Measurements from ENCODE around the gene USP54. TPM values are rescaled to one million over a fixed set of nuclear protein-coding genes. Genes with fewer than 3 reads are reported as not detected.
A peak's percentile ranks its signal among the peaks of the same experiment; 100 is the strongest.

The USP54 gene
- polyA plus RNA-seq, 1 experiment = 13.7 TPM

DNA sequence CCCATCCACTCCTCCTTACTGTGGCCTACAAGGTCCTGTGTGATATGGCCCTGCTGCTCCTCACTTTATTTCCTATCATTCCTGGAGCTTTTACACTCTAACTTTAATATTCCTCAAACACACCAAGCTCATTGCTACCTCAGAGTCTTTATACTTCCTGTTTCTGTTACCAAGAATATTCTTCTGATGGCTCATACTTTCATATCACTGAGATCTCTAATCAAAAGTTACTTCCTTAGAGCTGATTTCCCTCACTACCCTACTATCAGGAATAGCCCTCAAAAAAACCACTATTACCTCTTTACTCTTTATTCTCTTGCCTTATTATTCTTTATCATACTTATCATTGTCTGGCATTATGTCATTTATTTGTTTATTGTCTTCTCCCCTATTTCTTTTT is 89.5 kb downstream of the USP54 start:
- TF ChIP-seq CTCF (IDR thresholded peaks at IDR 0.05; ENCODE audit: insufficient read depth, low read depth, low read length) = no peak
- POLR2A ChIA-PET = interaction anchor here (1.1 kb wide), 1 partner anchor 254 kb away, joined by 3 read pairs; no protein-coding TSS in a partner anchor
- DNase-seq (ENCODE audit: low read depth) = no peak
- Histone ChIP-seq H3K27me3 (ENCODE audit: control insufficient read depth, insufficient read depth, low read length) (no peaks in the 10 kb centered on the region), H3K4me3 (ENCODE audit: low read depth, low read length) (no peak overlapping the region), H3K36me3 (ENCODE audit: control insufficient read depth, insufficient read depth, low read length) (peaks cover 4% of the 10 kb centered on the region; the same call in 1 of the 2 replicates)
- CTCF ChIA-PET = interaction anchor here (0.6 kb wide), 1 partner anchor 126 kb away, joined by 3 read pairs; no protein-coding TSS in a partner anchor

GRCh38 chr10:73497623-73498022 is 93.5 kb downstream of the USP54 start:
- Histone ChIP-seq H3K27me3 (ENCODE audit: control insufficient read depth, insufficient read depth, low read length) (no peaks in the 10 kb centered on the region), H3K4me3 (ENCODE audit: low read depth, low read length) (no peak overlapping the region), H3K36me3 (ENCODE audit: control insufficient read depth, insufficient read depth, low read length) (peaks cover 2% of the 10 kb centered on the region; the same call in 1 of the 2 replicates)
- ChIA-PET CTCF (interaction anchor here (0.6 kb wide), 1 partner anchor 57 kb away, joined by 3 read pairs; no protein-coding TSS in a partner anchor), POLR2A (no interaction called here)
- no peak for TF ChIP-seq CTCF (IDR thresholded peaks at IDR 0.05; ENCODE audit: insufficient read depth, low read depth, low read length)
- DNase-seq (ENCODE audit: low read depth) = no peak

- H3K4me3 ChIP-seq (ENCODE audit: low read depth, low read length) = peak within 1 kb of the TSS; percentile 89
- no peak for TF ChIP-seq CTCF (IDR thresholded peaks at IDR 0.05; ENCODE audit: insufficient read depth, low read depth, low read length)
- H3K36me3 ChIP-seq (ENCODE audit: control insufficient read depth, insufficient read depth, low read length) = peaks cover 2% of the 10 kb centered on the region; the same call in 1 of the 2 replicates
- peak; percentile 73 for DNase-seq (ENCODE audit: low read depth)
- CTCF ChIA-PET = interaction anchor here (0.9 to 1.3 kb wide), 2 partner anchors 20 to 151 kb away, joined by 3 to 4 read pairs; no protein-coding TSS in a partner anchor
- H3K27me3 ChIP-seq (ENCODE audit: control insufficient read depth, insufficient read depth, low read length) = no peaks in the 10 kb centered on the region
- POLR2A ChIA-PET = interaction anchor here (0.5 to 0.7 kb wide), 3 partner anchors 403 to 1284 kb away, joined by 3 to 10 read pairs (median 3); no protein-coding TSS in a partner anchor
Observed at GRCh38 chr10:73495884-73496674, 95.1 kb downstream of the USP54 start, which contains the start of gene PPP3CB. TSS of gene PPP3CB (minus strand) at chr10:73496024. CDS start at chr10:73495889, 135 bp downstream.

DNA sequence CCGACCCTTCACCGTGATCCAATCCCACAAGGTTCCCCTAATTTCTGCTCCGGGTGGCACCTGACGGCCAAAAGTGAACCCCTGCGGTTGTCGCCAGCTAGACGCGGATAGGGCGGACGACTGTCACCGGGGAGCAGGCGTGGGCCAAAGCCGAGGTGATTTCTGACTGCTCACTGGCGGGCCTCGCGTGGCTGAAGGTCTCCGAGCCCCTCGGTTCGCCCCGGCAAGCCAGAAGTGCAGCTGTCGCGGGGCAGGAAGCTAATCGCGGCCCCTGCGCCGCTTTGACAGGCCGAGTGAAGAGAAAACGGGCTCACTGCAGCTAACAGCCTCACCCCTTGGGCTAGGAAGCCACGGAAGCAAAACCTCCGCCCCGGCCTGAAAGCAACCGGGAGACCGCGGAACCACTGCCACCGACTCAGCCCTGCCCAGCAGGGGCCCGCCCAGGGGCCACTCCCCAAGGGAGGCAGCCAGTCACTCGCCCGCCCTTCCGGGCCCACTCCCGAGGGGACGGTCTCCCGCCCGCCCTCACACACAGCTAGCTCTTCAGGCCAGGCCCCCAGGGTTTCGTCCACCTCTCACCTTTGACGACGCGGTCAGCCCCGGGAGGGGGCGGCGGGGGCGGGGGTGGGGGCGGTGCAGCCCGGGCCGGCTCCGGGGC is 95.8 kb downstream of the USP54 start:
- DNase-seq (ENCODE audit: low read depth) = peak; percentile 62
- no peaks in the 10 kb centered on the region for H3K27me3 ChIP-seq (ENCODE audit: control insufficient read depth, insufficient read depth, low read length)
- peaks cover 2% of the 10 kb centered on the region; the same call in 1 of the 2 replicates for H3K36me3 ChIP-seq (ENCODE audit: control insufficient read depth, insufficient read depth, low read length)
- TF ChIP-seq CTCF (IDR thresholded peaks at IDR 0.05; ENCODE audit: insufficient read depth, low read depth, low read length) = no peak
- ChIA-PET POLR2A (interaction anchor here (0.7 to 0.8 kb wide), 2 partner anchors 102 to 412 kb away, joined by 10 to 11 read pairs; no protein-coding TSS in a partner anchor), CTCF (interaction anchor here (0.9 to 1.3 kb wide), 2 partner anchors 19 to 152 kb away, joined by 3 to 4 read pairs; no protein-coding TSS in a partner anchor)
- peak overlapping the region; percentile 89 for H3K4me3 ChIP-seq (ENCODE audit: low read depth, low read length)

GRCh38 chr10:73494877-73495225 is 96.3 kb downstream of the USP54 start:
- CTCF ChIA-PET = no interaction called here
- no peak for TF ChIP-seq CTCF (IDR thresholded peaks at IDR 0.05; ENCODE audit: insufficient read depth, low read depth, low read length)
- Histone ChIP-seq H3K27me3 (ENCODE audit: control insufficient read depth, insufficient read depth, low read length) (no peaks in the 10 kb centered on the region), H3K36me3 (ENCODE audit: control insufficient read depth, insufficient read depth, low read length) (peaks cover 2% of the 10 kb centered on the region; the same call in 1 of the 2 replicates), H3K4me3 (ENCODE audit: low read depth, low read length) (peak overlapping the region; percentile 89)
- no peak for DNase-seq (ENCODE audit: low read depth)
- POLR2A ChIA-PET = interaction anchor here (0.8 kb wide), 1 partner anchor 102 kb away, joined by 11 read pairs; no protein-coding TSS in a partner anchor

Measured in BJ (cell line).